Gastroesophageal sphincter (tissue), 4 donors: ENCODE data around the gene CSNK2A1. TPM values are rescaled to one million over a fixed set of nuclear protein-coding genes. Genes with fewer than 3 reads are reported as not detected.
"Not testable (repeated sequence)": the region's sequence is repeated elsewhere in the genome, so short reads cannot be mapped to it uniquely, and the experiment has no call there.

Source experiments
- ATAC-seq: fragments of 150-250 bp; one replicate; pipeline ENCODE4 v1.9.1; 2016; ENCODE audit warnings: mild to moderate bottlenecking, moderate library complexity
- H3K27ac ChIP-seq, 4 donors: fragments of 200-600 bp; sonication (generic) in 3 of 4; 1 replicate in 3 of 4; 2 replicates in 1 of 4; pipeline ENCODE4 v1.5.1; 2016 to 2019
- H3K27me3 ChIP-seq: fragments of 200-600 bp; sonication (generic); one replicate; pipeline ENCODE4 v1.5.1; 2019
- H3K36me3 ChIP-seq, 2 donors: fragments of 200-600 bp; sonication (generic); one replicate each; pipeline ENCODE4 v1.5.1; 2019; ENCODE audit warnings: control low read depth in 1 of 2
- H3K4me1 ChIP-seq, 3 donors: fragments of 200-600 bp; sonication (generic); 1 replicate in 2 of 3; 2 replicates in 1 of 3; pipeline ENCODE4 v1.5.1; 2016 to 2019; ENCODE audit warnings: control low read depth in 2 of 3
- H3K4me3 ChIP-seq, 2 donors: fragments of 200-600 bp; sonication (generic); one replicate each; pipeline ENCODE4 v1.5.1; 2019; ENCODE audit warnings: mild to moderate bottlenecking in 1 of 2, moderate library complexity in 1 of 2
- H3K9me3 ChIP-seq, 3 donors: fragments of 200-600 bp; sonication (generic); one replicate each; pipeline ENCODE4 v1.5.1; 2017 to 2019; ENCODE audit warnings: control low read depth in 2 of 3
- CTCF ChIP-seq, 4 experiments: fragments of 200-600 bp in 2 of 4; fragments of 450-650 bp in 2 of 4; sonication (generic) in 1 of 4; IDR thresholded peaks; one replicate each; pipeline ENCODE4 v1.5.1; 2017 to 2019; ENCODE audit warnings: antibody characterized with exemption in 4 of 4, mild to moderate bottlenecking in 2 of 4, moderate library complexity in 2 of 4
- EP300 ChIP-seq: sonication (generic); formaldehyde crosslinking; IDR thresholded peaks from one replicate; pipeline ENCODE4 v1.6.1; 2017; ENCODE audit warnings: antibody characterized with exemption, mild to moderate bottlenecking
- POLR2A ChIP-seq, 2 donors: fragments of 450-650 bp; IDR thresholded peaks; one replicate each; pipeline ENCODE4 v1.6.1; 2017; ENCODE audit warnings: antibody characterized with exemption in 2 of 2, mild to moderate bottlenecking in 2 of 2, moderate library complexity in 1 of 2
- POLR2AphosphoS5 ChIP-seq: sonication (generic); formaldehyde crosslinking; IDR thresholded peaks from one replicate; pipeline ENCODE4 v1.6.1; 2017; ENCODE audit warnings: antibody characterized with exemption
- WGBS, 2 donors: methylation state at CpG; one replicate each; pipeline ENCODE4 v1.1.5; 2018; ENCODE audit warnings: low coverage in 1 of 2; 5-methylcytosine and 5-hydroxymethylcytosine counted together
- total RNA-seq, 4 donors: library from RNA; depleted of rRNA; stranded (reverse); fragments of >200 nt; gene quantifications; one replicate each; pipeline ENCODE4 v1.1.0, GENCODE V29; 2016

The CSNK2A1 gene
- total RNA-seq, 4 donors from 2014 or later, result 69.1 to 109 (median 92.2) TPM

GRCh38 chr20:461254-462198, 82.1 kb downstream of the CSNK2A1 start:
- Histone ChIP-seq H3K4me1 (peaks cover 0 to 47% (median 10%) of the 10 kb centered on the region in 3 donors), H3K27ac (peak overlapping the region; percentile 25 to 98 (median 96)), H3K4me3 (peak overlapping the region; percentile 37 to 89), H3K9me3 (no peaks in the 10 kb centered on the region), H3K36me3 (no peaks in the 10 kb centered on the region), H3K27me3 (no peaks in the 10 kb centered on the region)
- ATAC-seq, result peak; percentile 66
- WGBS, 2 donors, result 14 to 23% methylated on average over 19 to 29 of the region's 60 CpGs
- TF ChIP-seq CTCF (IDR thresholded peaks at IDR 0.05) (peak in 1 of 4 experiments; percentile 23), POLR2A (IDR thresholded peaks at IDR 0.05) (no peak)

- peak overlapping the region in 1 of 4 donors; percentile 97 for H3K27ac ChIP-seq
- no peaks in the 10 kb centered on the region for H3K27me3 ChIP-seq
- no peaks in the 10 kb centered on the region for H3K9me3 ChIP-seq
- no peak for ATAC-seq
- peaks cover 0 to 47% (median 10%) of the 10 kb centered on the region in 3 donors for H3K4me1 ChIP-seq
- H3K4me3 ChIP-seq, result peak overlapping the region in 1 of 2 donors; percentile 89
- no peaks in the 10 kb centered on the region for H3K36me3 ChIP-seq
- TF ChIP-seq CTCF (IDR thresholded peaks at IDR 0.05) (no peak), POLR2A (IDR thresholded peaks at IDR 0.05) (no peak), EP300 (no peak), POLR2AphosphoS5 (no peak)
- WGBS, 2 donors, result 23 to 44% methylated on average over 1 to 2 of the region's 2 CpGs
These were observed 82.9 kb downstream of the CSNK2A1 start for GRCh38 chr20:460707-461106.

GRCh38 chr20:460180-460579, 83.4 kb downstream of the CSNK2A1 start:
- no peak overlapping the region for H3K27ac ChIP-seq
- TF ChIP-seq POLR2A (IDR thresholded peaks at IDR 0.05) (no peak), POLR2AphosphoS5 (no peak), CTCF (IDR thresholded peaks at IDR 0.05) (no peak)
- H3K4me1 ChIP-seq, result peaks cover 0 to 47% (median 10%) of the 10 kb centered on the region in 3 donors
- H3K36me3 ChIP-seq, result no peaks in the 10 kb centered on the region
- WGBS, 2 donors, result 30 to 40% methylated on average over 1 to 3 of the region's 3 CpGs
- no peak overlapping the region for H3K4me3 ChIP-seq
- H3K27me3 ChIP-seq, result no peaks in the 10 kb centered on the region
- ATAC-seq, result no peak
- no peaks in the 10 kb centered on the region for H3K9me3 ChIP-seq

- 16 to 34% methylated on average over 5 to 6 of the region's 6 CpGs for WGBS, 2 donors
- no peaks in the 10 kb centered on the region for H3K36me3 ChIP-seq
- no peaks in the 10 kb centered on the region for H3K9me3 ChIP-seq
- TF ChIP-seq EP300 (no peak), POLR2A (IDR thresholded peaks at IDR 0.05) (no peak), CTCF (IDR thresholded peaks at IDR 0.05) (no peak), POLR2AphosphoS5 (no peak)
- no peak for ATAC-seq
- no peaks in the 10 kb centered on the region for H3K27me3 ChIP-seq
- H3K4me3 ChIP-seq, result no peak overlapping the region
- H3K4me1 ChIP-seq, result peaks cover 0 to 54% (median 10%) of the 10 kb centered on the region in 3 donors
- H3K27ac ChIP-seq, result no peak overlapping the region
These were observed 84.8 kb downstream of the CSNK2A1 start for GRCh38 chr20:458776-459175.

- Histone ChIP-seq H3K9me3 (no peaks in the 10 kb centered on the region), H3K36me3 (peaks cover 0 to 14% of the 10 kb centered on the region in 2 donors), H3K4me3 (no peak overlapping the region), H3K27ac (no peak overlapping the region), H3K4me1 (peaks cover 0 to 32% (median 4%) of the 10 kb centered on the region in 3 donors), H3K27me3 (no peaks in the 10 kb centered on the region)
- 43 to 90% methylated on average over 1 to 2 of the region's 3 CpGs for WGBS, 2 donors
- no peak for ATAC-seq
- TF ChIP-seq CTCF (IDR thresholded peaks at IDR 0.05) (no peak), POLR2AphosphoS5 (no peak), POLR2A (IDR thresholded peaks at IDR 0.05) (no peak), EP300 (no peak)
These were observed 88.6 kb downstream of the CSNK2A1 start for GRCh38 chr20:454951-455350.

GRCh38 chr20:452021-452420, 91.6 kb downstream of the CSNK2A1 start:
- H3K4me3 ChIP-seq, ATAC-seq, H3K27me3 ChIP-seq, H3K4me1 ChIP-seq, H3K9me3 ChIP-seq, H3K27ac ChIP-seq: not testable (repeated sequence)
- peaks cover 0 to 21% of the 10 kb centered on the region in 2 donors for H3K36me3 ChIP-seq
- WGBS, 2 donors, result 75 to 92% methylated on average over 4 to 7 of the region's 11 CpGs
